ENCODE results near the gene GPC2. TPM values are rescaled to one million over a fixed set of nuclear protein-coding genes. Genes with fewer than 3 reads are reported as not detected.
"Not testable (repeated sequence)": the region's sequence is repeated elsewhere in the genome, so short reads cannot be mapped to it uniquely, and the experiment has no call there.

GPC2 gene
- polyA plus RNA-seq, 3 donors from 2014 or later, result not detected

- not testable (repeated sequence) for H3K36me3 Mint-ChIP-seq; H3K27ac Mint-ChIP-seq; H3K4me1 Mint-ChIP-seq; H3K27me3 Mint-ChIP-seq (ENCODE audit: low read depth in 3 of 3); H3K9me3 Mint-ChIP-seq; H3K4me3 Mint-ChIP-seq; DNase-seq
These were observed 15.2 kb upstream of the GPC2 start for GRCh38 chr7:100192281-100192862.

- H3K9me3 Mint-ChIP-seq, result no peaks in the 10 kb centered on the region
- no peak for DNase-seq
- peaks cover 0 to 4% (median 0%) of the 10 kb centered on the region in 3 donors for H3K27me3 Mint-ChIP-seq (ENCODE audit: low read depth in 3 of 3)
- no peaks in the 10 kb centered on the region for H3K36me3 Mint-ChIP-seq
- H3K4me1 Mint-ChIP-seq, result no peaks in the 10 kb centered on the region
- no peak overlapping the region for H3K27ac Mint-ChIP-seq
- H3K4me3 Mint-ChIP-seq, result no peak overlapping the region
These were observed 14.6 kb upstream of the GPC2 start for GRCh38 chr7:100191775-100192174.

- no peaks in the 10 kb centered on the region for H3K9me3 Mint-ChIP-seq
- DNase-seq, result peak; percentile 46 to 57 (median 47)
- H3K27ac Mint-ChIP-seq, result peak overlapping the region in 2 of 6 donors; percentile 10 to 37
- no peak overlapping the region for H3K4me3 Mint-ChIP-seq
- peaks cover 0 to 4% (median 0%) of the 10 kb centered on the region in 3 donors for H3K27me3 Mint-ChIP-seq (ENCODE audit: low read depth in 3 of 3)
- no peaks in the 10 kb centered on the region for H3K4me1 Mint-ChIP-seq
- H3K36me3 Mint-ChIP-seq, result no peaks in the 10 kb centered on the region
These were observed 13.0 kb upstream of the GPC2 start for GRCh38 chr7:100190048-100190711.

GRCh38 chr7:100189061-100189460 lies 11.9 kb upstream of the GPC2 start:
- no peaks in the 10 kb centered on the region for H3K9me3 Mint-ChIP-seq
- H3K4me3 Mint-ChIP-seq, result no peak overlapping the region
- H3K36me3 Mint-ChIP-seq, result no peaks in the 10 kb centered on the region
- H3K27me3 Mint-ChIP-seq (ENCODE audit: low read depth in 3 of 3), result peaks cover 0 to 4% (median 0%) of the 10 kb centered on the region in 3 donors
- no peaks in the 10 kb centered on the region for H3K4me1 Mint-ChIP-seq
- no peak for DNase-seq
- H3K27ac Mint-ChIP-seq, result no peak overlapping the region

- H3K4me3 Mint-ChIP-seq, result no peak overlapping the region
- no peaks in the 10 kb centered on the region for H3K9me3 Mint-ChIP-seq
- H3K27ac Mint-ChIP-seq, result no peak overlapping the region
- H3K27me3 Mint-ChIP-seq (ENCODE audit: low read depth in 3 of 3), result peaks cover 0 to 4% (median 0%) of the 10 kb centered on the region in 3 donors
- H3K36me3 Mint-ChIP-seq, result no peaks in the 10 kb centered on the region
- H3K4me1 Mint-ChIP-seq, result peaks cover 5 to 8% of the 10 kb centered on the region in 2 donors
- DNase-seq, result no peak
These were observed 8.5 kb upstream of the GPC2 start for GRCh38 chr7:100185726-100186125.

- not testable (repeated sequence) for H3K27ac Mint-ChIP-seq, DNase-seq
These were observed 5.9 kb upstream of the GPC2 start for GRCh38 chr7:100183090-100183489.

GRCh38 chr7:100182616-100183015 lies 5.4 kb upstream of the GPC2 start:
- H3K36me3 Mint-ChIP-seq; DNase-seq; H3K27me3 Mint-ChIP-seq (ENCODE audit: low read depth in 3 of 3); H3K27ac Mint-ChIP-seq; H3K4me3 Mint-ChIP-seq; H3K9me3 Mint-ChIP-seq: not testable (repeated sequence)
- peaks cover 15 to 17% of the 10 kb centered on the region in 2 donors for H3K4me1 Mint-ChIP-seq

More at GRCh38 chr7:100183090-100183489, 5.9 kb upstream of the GPC2 start:
- H3K27me3 Mint-ChIP-seq (ENCODE audit: low read depth in 3 of 3); H3K4me3 Mint-ChIP-seq; H3K36me3 Mint-ChIP-seq; H3K9me3 Mint-ChIP-seq: not testable (repeated sequence)
- H3K4me1 Mint-ChIP-seq, result peaks cover 13 to 14% of the 10 kb centered on the region in 2 donors

- Mint-ChIP-seq H3K4me3 (peak overlapping the region in 2 of 5 donors; percentile 67 to 72), H3K27ac (peak overlapping the region in 2 of 6 donors; percentile 74 to 81), H3K4me1 (peaks cover 27 to 29% of the 10 kb centered on the region in 2 donors)
- H3K36me3 Mint-ChIP-seq; DNase-seq; H3K9me3 Mint-ChIP-seq; H3K27me3 Mint-ChIP-seq (ENCODE audit: low read depth in 3 of 3): not testable (repeated sequence)
These were observed 2.9 kb upstream of the GPC2 start for GRCh38 chr7:100180084-100180483.

GRCh38 chr7:100176096-100177044 lies 811 bp downstream of the GPC2 start:
- no peak for DNase-seq
- Mint-ChIP-seq H3K27me3 (ENCODE audit: low read depth in 3 of 3) (peaks cover 0 to 11% (median 4%) of the 10 kb centered on the region in 3 donors), H3K36me3 (no peaks in the 10 kb centered on the region), H3K4me3 (peak overlapping the region; percentile 71 to 83 (median 78)), H3K9me3 (no peaks in the 10 kb centered on the region), H3K27ac (peak overlapping the region in 3 of 6 donors; percentile 30 to 81 (median 38)), H3K4me1 (peaks cover 30 to 33% of the 10 kb centered on the region in 2 donors)

GRCh38 chr7:100175296-100175935 lies 1.8 kb downstream of the GPC2 start:
- H3K27me3 Mint-ChIP-seq (ENCODE audit: low read depth in 3 of 3), result peaks cover 5 to 14% (median 8%) of the 10 kb centered on the region in 3 donors
- peak overlapping the region in 2 of 6 donors; percentile 23 to 77 for H3K27ac Mint-ChIP-seq

GRCh38 chr7:100174582-100174981 lies 2.6 kb downstream of the GPC2 start:
- Mint-ChIP-seq H3K36me3 (no peaks in the 10 kb centered on the region), H3K27me3 (ENCODE audit: low read depth in 3 of 3) (peaks cover 8 to 16% (median 12%) of the 10 kb centered on the region in 3 donors), H3K9me3 (peaks cover 0 to 2% (median 0%) of the 10 kb centered on the region in 6 donors), H3K27ac (no peak overlapping the region), H3K4me1 (peaks cover 25 to 28% of the 10 kb centered on the region in 2 donors), H3K4me3 (no peak overlapping the region)
- DNase-seq, result no peak

More at GRCh38 chr7:100175296-100175935, 1.8 kb downstream of the GPC2 start:
- Mint-ChIP-seq H3K4me1 (peaks cover 27 to 29% of the 10 kb centered on the region in 2 donors), H3K4me3 (peak overlapping the region in 4 of 5 donors; percentile 2 to 67 (median 29)), H3K36me3 (no peaks in the 10 kb centered on the region), H3K9me3 (peaks cover 0 to 2% (median 0%) of the 10 kb centered on the region in 6 donors)
- no peak for DNase-seq

- Mint-ChIP-seq H3K4me1 (peaks cover 25 to 28% of the 10 kb centered on the region in 2 donors), H3K9me3 (peaks cover 0 to 2% (median 0%) of the 10 kb centered on the region in 6 donors), H3K27ac (no peak overlapping the region), H3K36me3 (no peaks in the 10 kb centered on the region), H3K27me3 (ENCODE audit: low read depth in 3 of 3) (peaks cover 8 to 17% (median 17%) of the 10 kb centered on the region in 3 donors), H3K4me3 (no peak overlapping the region)
- DNase-seq, result no peak
These were observed 3.2 kb downstream of the GPC2 start for GRCh38 chr7:100173806-100174495.

GRCh38 chr7:100171840-100172239 lies 5.3 kb downstream of the GPC2 start:
- Mint-ChIP-seq H3K36me3 (no peaks in the 10 kb centered on the region), H3K9me3 (peaks cover 0 to 2% (median 0%) of the 10 kb centered on the region in 6 donors), H3K4me1 (peaks cover 26 to 37% of the 10 kb centered on the region in 2 donors), H3K27ac (peak overlapping the region in 1 of 6 donors; percentile 55), H3K27me3 (ENCODE audit: low read depth in 3 of 3) (peaks cover 15 to 34% (median 23%) of the 10 kb centered on the region in 3 donors), H3K4me3 (peak overlapping the region; percentile 27 to 73 (median 65))
- no peak for DNase-seq

Data from immature natural killer cell (primary cell).